H9 (cell line): ENCODE results near the gene SAMD14. TPM values are rescaled to one million over a fixed set of nuclear protein-coding genes. Genes with fewer than 3 reads are reported as not detected.

ENCODE experiments used
- DNase-seq: peaks from one replicate; pipeline ENCODE4 v3.0.0-alpha.2; 2017
- H2AFZ ChIP-seq: one replicate; pipeline ENCODE4 v1.6.1; 2013; ENCODE audit warnings: mild to moderate bottlenecking, low read length, control low read depth, moderate library complexity
- H2AK5ac ChIP-seq: 2 replicates; pipeline ENCODE4 v1.6.1; 2013; ENCODE audit warnings: low read length, control low read depth, mixed read lengths; ENCODE audit not compliant: insufficient read length
- H2BK120ac ChIP-seq: one replicate; pipeline ENCODE4 v1.6.1; 2013; ENCODE audit warnings: low read depth, mild to moderate bottlenecking, low read length, control low read depth, inconsistent platforms; ENCODE audit not compliant: poor library complexity, severe bottlenecking
- H2BK12ac ChIP-seq: 2 replicates; pipeline ENCODE4 v1.6.1; 2013; ENCODE audit warnings: low read length, control low read depth, mixed read lengths, low read depth; ENCODE audit not compliant: insufficient read length
- H2BK15ac ChIP-seq: 2 replicates; pipeline ENCODE4 v1.6.1; 2013; ENCODE audit warnings: low read depth, low read length, control low read depth
- H2BK20ac ChIP-seq: one replicate; pipeline ENCODE4 v1.6.1; 2013; ENCODE audit warnings: low read depth, mild to moderate bottlenecking, low read length, control low read depth, inconsistent platforms; ENCODE audit not compliant: poor library complexity, severe bottlenecking
- H2BK5ac ChIP-seq: 2 replicates; pipeline ENCODE4 v1.6.1; 2013; ENCODE audit warnings: low read length, control low read depth, mixed read lengths; ENCODE audit not compliant: insufficient read length
- H3K14ac ChIP-seq: 2 replicates; pipeline ENCODE4 v1.6.1; 2013; ENCODE audit warnings: low read length, control low read depth; ENCODE audit not compliant: insufficient read depth
- H3K18ac ChIP-seq: 2 replicates; pipeline ENCODE4 v1.6.1; 2013; ENCODE audit warnings: low read depth, mild to moderate bottlenecking, mixed read lengths, low read length, control low read depth; ENCODE audit not compliant: insufficient read length
- H3K23ac ChIP-seq: 2 replicates; pipeline ENCODE4 v1.6.1; 2013; ENCODE audit warnings: low read length, control low read depth, mixed read lengths, low read depth; ENCODE audit not compliant: insufficient read length
- H3K23me2 ChIP-seq: 2 replicates; pipeline ENCODE4 v1.6.1; 2013; ENCODE audit warnings: low read depth, mild to moderate bottlenecking, mixed read lengths, low read length, control low read depth; ENCODE audit not compliant: insufficient read length, poor library complexity, severe bottlenecking
- H3K27ac ChIP-seq: 2 replicates; pipeline ENCODE4 v1.5.1; 2013; ENCODE audit warnings: low read length, control low read depth, mixed read lengths, low read depth; ENCODE audit not compliant: insufficient read length
- H3K27me3 ChIP-seq: 2 replicates; pipeline ENCODE4 v1.6.1; 2013; ENCODE audit warnings: low read length, control low read depth, inconsistent platforms; ENCODE audit not compliant: insufficient read depth
- H3K4ac ChIP-seq: 2 replicates; pipeline ENCODE4 v1.6.1; 2013; ENCODE audit warnings: low read depth, mild to moderate bottlenecking, control low read depth, inconsistent platforms, low read length, moderate library complexity
- H3K4me1 ChIP-seq: 2 replicates; pipeline ENCODE4 v1.6.1; 2013; ENCODE audit warnings: low read length, control low read depth, inconsistent platforms; ENCODE audit not compliant: insufficient read depth
- H3K4me2 ChIP-seq: 2 replicates; pipeline ENCODE4 v1.6.1; 2013; ENCODE audit warnings: low read length, control low read depth, mixed read lengths; ENCODE audit not compliant: insufficient read length, insufficient read depth
- H3K56ac ChIP-seq: 2 replicates; pipeline ENCODE4 v1.6.1; 2013; ENCODE audit warnings: low read depth, mild to moderate bottlenecking, mixed read lengths, low read length, control low read depth; ENCODE audit not compliant: insufficient read length
- H3K79me1 ChIP-seq: 2 replicates; pipeline ENCODE4 v1.6.1; 2013; ENCODE audit warnings: low read depth, mild to moderate bottlenecking, moderate library complexity, low read length, control low read depth, inconsistent platforms; ENCODE audit not compliant: insufficient read depth, poor library complexity, severe bottlenecking
- H3K79me2 ChIP-seq: 2 replicates; pipeline ENCODE4 v1.6.1; 2013; ENCODE audit warnings: low read length, control low read depth, inconsistent platforms; ENCODE audit not compliant: insufficient read depth
- H3K9ac ChIP-seq: 2 replicates; pipeline ENCODE4 v1.6.1; 2013; ENCODE audit warnings: low read length, control low read depth, mixed read lengths; ENCODE audit not compliant: insufficient read length; ENCODE audit errors: extremely low read depth
- H3K9me3 ChIP-seq: one replicate; pipeline ENCODE4 v1.6.1; 2013; ENCODE audit warnings: low read depth, low read length, inconsistent platforms; ENCODE audit not compliant: control insufficient read depth
- H3T11ph ChIP-seq: one replicate; pipeline ENCODE4 v1.6.1; 2013; ENCODE audit warnings: mild to moderate bottlenecking, low read length, control low read depth, inconsistent platforms
- H4K20me1 ChIP-seq: one replicate; pipeline ENCODE4 v1.6.1; 2013; ENCODE audit not compliant: control insufficient read depth, insufficient read length, insufficient read depth
- H4K5ac ChIP-seq: 2 replicates; pipeline ENCODE4 v1.6.1; 2013; ENCODE audit warnings: low read depth, mild to moderate bottlenecking, mixed read lengths, low read length, control low read depth; ENCODE audit not compliant: insufficient read length
- H4K8ac ChIP-seq: replicated peaks from 2 replicates; pipeline ENCODE4 v1.6.1; 2013; ENCODE audit warnings: low read length, control low read depth, mixed read lengths, low read depth; ENCODE audit not compliant: insufficient read length
- H4K91ac ChIP-seq: 2 replicates; pipeline ENCODE4 v1.6.1; 2013; ENCODE audit warnings: low read depth, mild to moderate bottlenecking, moderate library complexity, mixed read lengths, low read length, control low read depth; ENCODE audit not compliant: insufficient read length
- H3K27ac Mint-ChIP-seq, 3 experiments: 2 replicates in 2 of 3; 3 replicates in 1 of 3; pipeline ENCODE4 v1.8.0; 2020 to 2021; ENCODE audit warnings: mixed read lengths in 3 of 3, mild to moderate bottlenecking in 1 of 3, moderate library complexity in 1 of 3
- H3K27me3 Mint-ChIP-seq: 2 replicates; pipeline ENCODE4 v1.8.0; 2021; ENCODE audit warnings: low read depth, mild to moderate bottlenecking, moderate library complexity, mixed read lengths
- H3K36me3 Mint-ChIP-seq, 3 experiments: 2 replicates in 2 of 3; 3 replicates in 1 of 3; pipeline ENCODE4 v1.8.0; 2020 to 2021; ENCODE audit warnings: low read depth in 3 of 3, mixed read lengths in 3 of 3; ENCODE audit not compliant: insufficient read depth in 1 of 3
- H3K4me1 Mint-ChIP-seq, 2 experiments: 2 replicates each; pipeline ENCODE4 v1.8.0; 2020; ENCODE audit warnings: mixed read lengths in 2 of 2
- H3K4me3 Mint-ChIP-seq, 2 experiments: 2 replicates in 1 of 2; 3 replicates in 1 of 2; pipeline ENCODE4 v1.8.0; 2020 to 2021; ENCODE audit warnings: mild to moderate bottlenecking in 2 of 2, mixed read lengths in 2 of 2, moderate library complexity in 1 of 2
- H3K9me3 Mint-ChIP-seq, 2 experiments: 2 replicates in 1 of 2; 3 replicates in 1 of 2; pipeline ENCODE4 v1.8.0; 2020; ENCODE audit warnings: mild to moderate bottlenecking in 2 of 2, mixed read lengths in 2 of 2, moderate library complexity in 1 of 2
- CTCF ChIP-seq: fragments of 200-600 bp; sonication (generic); conservative IDR thresholded peaks from 3 replicates; pipeline ENCODE4 v1.8.0; 2021; ENCODE audit warnings: antibody characterized with exemption, mild to moderate bottlenecking
- WGBS: extraction: QIAGEN DNeasy Blood & Tissue Kit; methylation state at CpG from one replicate; pipeline ENCODE4 v1.1.7; 2013; ENCODE audit warnings: missing lambda C conversion rate, low lambda C conversion rate, mixed read lengths; ENCODE audit not compliant: insufficient read length; ENCODE audit errors: extremely low coverage; 5-methylcytosine and 5-hydroxymethylcytosine counted together
- total RNA-seq: library from RNA; stranded (reverse); gene quantifications from 2 replicates; pipeline ENCODE4 v1.2.1, GENCODE V29; 2021

Gene SAMD14
- total RNA-seq, 1 experiment from 2014 or later: 5.9 TPM

- Histone ChIP-seq H4K91ac (no peak overlapping the region), H3K14ac (no peak overlapping the region; the same call in 1 of the 2 replicates), H2BK120ac (no peak overlapping the region), H2AK5ac (no peak overlapping the region), H4K8ac (no peak overlapping the region), H4K20me1 (no peaks in the 10 kb centered on the region), H3K27ac (no peak overlapping the region), H3K9me3 (no peaks in the 10 kb centered on the region), H3K4me1 (no peaks in the 10 kb centered on the region), H3K79me2 (no peaks in the 10 kb centered on the region; the same call in 1 of the 2 replicates), H2BK20ac (no peak overlapping the region), H2BK5ac (no peak overlapping the region), H3K27me3 (no peaks in the 10 kb centered on the region), H3T11ph (no peak overlapping the region), H3K4ac (no peak overlapping the region), H3K18ac (no peak overlapping the region), H3K79me1 (no peaks in the 10 kb centered on the region), H3K23ac (no peak overlapping the region), H4K5ac (no peak overlapping the region), H3K23me2 (no peaks in the 10 kb centered on the region), H3K56ac (no peak overlapping the region), H2AFZ (no peak overlapping the region), H2BK12ac (no peak overlapping the region), H3K4me2 (no peak overlapping the region), H2BK15ac (no peak overlapping the region), H3K9ac (no peak overlapping the region)
- peaks cover 5 to 21% (median 11%) of the 10 kb centered on the region in 3 experiments for H3K36me3 Mint-ChIP-seq
- no peak overlapping the region for H3K27ac Mint-ChIP-seq
- H3K4me3 Mint-ChIP-seq: no peak overlapping the region
- DNase-seq: no peak
- no peak for TF ChIP-seq CTCF
- no CpG with 5 or more reads among the region's 3 CpGs for WGBS
- H3K27me3 Mint-ChIP-seq: peaks cover 1% of the 10 kb centered on the region; the same call in 1 of the 2 replicates
- H3K4me1 Mint-ChIP-seq: peaks cover 0 to 11% of the 10 kb centered on the region in 2 experiments; a peak in 3 of 4 replicates
- H3K9me3 Mint-ChIP-seq: peaks cover 0 to 4% of the 10 kb centered on the region in 2 experiments; a peak in 3 of 5 replicates
Observed at GRCh38 chr17:50072130-50072529, 57.8 kb downstream of the SAMD14 start.
